ENCODE results near the gene BTAF1.

The BTAF1 gene

GRCh38 chr10:91908337-91909116, 15.0 kb upstream of the BTAF1 start:
- peak; percentile 79 for DNase-seq

GRCh38 chr10:91909117-91909677, 14.4 kb upstream of the BTAF1 start, which contains the start of gene FGFBP3:
TSS of gene FGFBP3 (minus strand) at chr10:91909486. CDS start at chr10:91908969, 517 bp downstream.
- no peak for DNase-seq

GRCh38 chr10:91910467-91910866, 13.1 kb upstream of the BTAF1 start:
- no peak for DNase-seq

DNA sequence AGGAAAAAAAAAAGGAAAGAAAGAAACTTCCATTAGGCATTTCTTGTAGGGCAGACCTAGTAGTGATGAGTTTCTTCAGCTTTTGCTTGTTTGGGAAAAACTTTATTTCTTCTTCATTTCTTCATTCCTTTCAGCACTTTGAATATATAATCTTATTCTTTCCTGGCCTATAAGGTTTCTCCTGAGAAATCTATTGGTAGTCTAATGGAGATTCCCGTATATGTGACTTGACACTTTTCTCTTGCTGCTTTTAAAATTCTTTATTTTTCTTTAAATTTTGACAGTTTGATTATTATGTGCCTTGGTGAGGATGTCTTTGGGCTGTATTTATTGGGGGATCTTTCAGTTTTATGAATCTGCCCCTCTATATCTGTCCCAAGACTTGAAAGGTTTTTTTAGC, 3.9 kb upstream of the BTAF1 start:
- no peak for DNase-seq

DNA sequence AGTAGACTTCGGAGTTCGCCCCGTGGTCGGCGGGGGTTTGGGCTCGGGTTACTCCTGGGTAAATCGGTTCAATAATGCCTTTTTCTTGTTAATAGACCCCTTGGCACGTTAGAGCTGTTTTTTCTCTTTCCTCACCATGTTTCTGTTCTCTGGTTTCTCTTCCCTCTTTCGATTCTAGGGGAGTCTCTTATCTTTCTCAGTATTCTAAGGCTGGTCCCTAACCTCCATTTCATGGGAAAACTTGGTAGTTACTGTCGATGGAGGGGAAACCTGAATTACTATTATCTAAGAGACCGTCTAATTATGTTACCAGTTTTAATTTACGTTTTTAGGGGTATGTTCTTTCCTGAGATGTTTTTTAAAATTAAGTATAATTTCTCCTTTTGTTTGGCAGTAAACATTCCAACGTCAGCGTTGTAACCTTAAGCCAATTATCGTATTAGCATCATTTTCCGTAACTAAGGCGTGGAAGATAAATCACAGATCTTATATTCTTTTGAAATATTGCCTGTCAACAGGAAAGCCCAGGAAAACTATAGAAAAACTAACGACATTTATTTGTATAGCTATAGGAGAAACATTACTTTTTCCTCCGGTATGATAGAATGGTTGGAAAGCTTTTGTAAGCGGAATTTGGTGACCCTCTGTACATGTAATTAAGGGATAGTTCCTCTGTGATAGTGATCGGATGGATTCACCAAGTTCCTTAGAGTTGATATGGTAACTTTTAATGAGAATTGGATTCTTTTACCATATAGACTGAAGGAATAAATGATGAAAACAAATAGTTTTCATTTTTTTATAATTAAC, 847 bp downstream of the BTAF1 start:
- no peak for DNase-seq

DNA sequence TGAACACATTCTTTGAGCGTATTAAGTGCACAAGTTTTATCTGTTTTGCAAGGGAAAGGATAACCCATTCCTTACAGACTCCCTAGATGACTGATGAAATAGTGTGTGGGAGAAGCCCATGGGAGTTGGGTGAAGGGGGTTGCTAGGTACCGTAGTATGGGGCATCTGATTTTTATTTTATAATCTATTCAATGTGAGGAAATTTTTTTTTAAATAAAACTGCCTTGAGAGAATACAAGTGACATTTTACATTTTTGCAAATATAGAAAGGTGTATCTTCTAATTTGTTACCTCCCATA, 1.4 kb downstream of the BTAF1 start:
- no peak for DNase-seq

DNA sequence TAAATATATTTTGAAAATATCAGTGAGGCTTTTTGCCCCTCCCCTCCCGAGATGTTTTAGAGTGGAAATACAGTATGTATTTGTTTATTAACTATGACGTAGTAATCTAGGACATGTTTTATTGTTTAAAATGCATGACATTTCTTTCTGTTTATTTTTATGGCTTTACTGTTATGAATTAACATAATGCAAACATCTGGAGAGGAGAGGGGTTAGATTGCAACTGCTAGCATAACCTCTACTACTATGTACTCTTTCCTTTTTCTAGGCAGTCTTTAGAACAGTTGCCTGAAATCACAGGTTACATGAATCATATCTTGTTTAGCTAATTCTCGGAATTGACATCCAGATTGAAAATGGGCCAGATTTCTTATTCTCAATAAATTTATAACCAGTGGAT, 7.4 kb downstream of the BTAF1 start:
- no peak for DNase-seq

DNA sequence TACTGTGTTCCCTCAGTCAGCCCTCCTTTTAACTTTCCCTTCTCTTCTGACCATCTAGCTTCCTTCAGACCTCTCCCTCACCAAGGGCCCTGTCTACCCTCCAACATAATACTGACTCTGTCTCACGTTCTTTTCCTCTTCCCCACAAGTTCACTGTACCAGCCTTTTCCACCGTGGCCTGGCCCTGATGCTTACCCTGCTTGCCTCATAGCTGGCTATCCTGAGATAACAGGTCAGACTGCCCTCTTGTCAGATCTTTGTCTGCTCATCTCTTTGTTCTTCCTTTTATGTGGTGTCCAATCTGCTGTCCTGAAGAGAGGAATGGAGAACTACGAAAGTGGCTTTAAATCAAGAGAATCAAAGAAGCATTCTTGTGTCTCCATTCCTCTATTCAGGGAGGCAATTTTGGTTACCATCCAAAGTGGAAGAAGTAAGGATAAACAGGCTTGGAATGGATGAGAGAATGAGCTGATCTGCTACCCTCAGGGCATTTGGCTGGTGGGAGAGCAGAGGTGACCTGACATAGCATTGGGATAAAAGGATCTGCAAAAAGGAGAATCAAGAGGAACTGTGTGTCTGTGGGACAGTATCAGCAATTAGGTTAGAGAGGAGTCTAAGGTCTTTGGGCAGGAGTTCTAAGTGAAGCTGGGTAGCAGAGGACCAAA, 8.1 kb downstream of the BTAF1 start:
- no peak for DNase-seq

- no peak for DNase-seq
Measured at GRCh38 chr10:91932737-91933136, 9.2 kb downstream of the BTAF1 start.

- DNase-seq, result no peak
Measured at GRCh38 chr10:91935886-91936285, 12.3 kb downstream of the BTAF1 start.

DNA sequence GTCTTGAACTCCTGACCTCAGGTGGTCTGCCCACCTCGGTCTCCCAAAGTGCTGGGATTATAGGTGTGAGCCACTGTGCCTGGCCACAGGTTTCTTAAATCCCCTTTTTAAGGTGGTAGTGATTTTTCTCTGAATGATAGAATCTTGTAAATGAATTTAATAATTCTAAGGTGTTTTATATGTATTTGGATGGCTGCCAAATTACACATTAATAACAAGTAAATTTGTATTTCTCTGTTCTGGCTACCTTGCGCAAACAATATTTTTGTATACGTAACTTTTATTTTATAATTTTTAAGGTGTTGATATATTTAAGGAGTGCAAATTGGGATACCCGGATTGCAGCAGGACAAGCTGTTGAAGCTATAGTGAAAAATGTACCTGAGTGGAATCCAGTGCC, 16.1 kb downstream of the BTAF1 start:
- DNase-seq, result no peak

DNA sequence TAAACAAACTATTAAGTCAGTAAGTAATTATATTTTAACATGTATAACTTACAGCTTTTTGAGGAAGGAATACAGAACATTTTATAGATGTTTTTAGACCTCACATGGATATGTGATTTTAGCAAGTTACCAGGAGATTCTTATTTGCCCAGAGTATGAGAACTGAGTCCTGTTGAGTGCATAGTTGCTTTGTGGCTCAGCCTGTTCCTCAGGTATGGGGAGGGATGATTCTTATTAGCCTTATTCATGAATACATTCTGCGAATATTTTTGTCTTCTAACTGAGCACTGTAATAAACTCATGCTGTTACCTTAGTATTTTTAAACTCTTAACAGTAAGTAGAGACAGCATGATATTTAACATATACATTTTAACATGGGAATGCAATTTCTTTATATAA, 17.9 kb downstream of the BTAF1 start:
- DNase-seq, result no peak

GRCh38 chr10:91944880-91945630, 21.5 kb downstream of the BTAF1 start:
- no peak for DNase-seq

GRCh38 chr10:91953600-91954160, 30.1 kb downstream of the BTAF1 start:
- no peak for DNase-seq

DNA sequence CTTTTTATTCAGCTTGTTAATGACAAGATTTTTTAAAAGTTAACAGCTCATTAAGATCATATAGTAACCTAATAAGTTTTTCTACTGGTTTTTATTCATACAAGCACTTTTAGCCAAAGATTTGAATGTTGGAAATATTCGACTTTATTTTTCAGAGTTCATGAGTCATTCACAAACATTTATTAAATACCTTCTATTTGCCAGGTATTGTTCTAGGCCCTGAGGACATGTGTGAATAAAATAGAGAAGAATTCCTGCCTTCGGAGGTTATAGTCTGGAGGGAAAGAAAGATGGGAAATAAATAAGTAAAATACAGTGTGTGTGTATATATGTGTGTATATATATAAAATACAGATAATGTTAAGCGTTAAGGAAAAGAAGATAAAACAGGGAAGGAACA, 31.5 kb downstream of the BTAF1 start:
- no peak for DNase-seq

GRCh38 chr10:91957091-91957490, 33.5 kb downstream of the BTAF1 start:
- no peak for DNase-seq

DNA sequence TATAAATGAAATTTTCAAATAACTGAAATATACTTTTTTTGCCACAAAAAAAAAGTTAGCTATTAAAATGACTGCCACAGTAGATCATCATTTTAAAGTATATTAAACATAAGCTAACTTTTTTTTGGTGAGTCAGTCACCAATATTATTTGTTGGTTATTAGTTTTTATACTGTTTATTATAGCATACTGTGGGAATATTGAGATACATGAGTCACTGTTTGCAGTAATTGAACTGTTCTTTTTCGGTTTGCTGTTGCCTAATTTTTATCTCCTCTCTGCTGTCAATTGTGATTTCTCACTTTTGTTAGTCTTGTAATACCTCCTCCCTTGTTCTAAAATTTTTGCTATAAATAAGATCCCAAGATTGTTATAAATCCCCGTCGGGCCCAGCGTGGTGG, 45.7 kb downstream of the BTAF1 start:
- no peak for DNase-seq

DNA sequence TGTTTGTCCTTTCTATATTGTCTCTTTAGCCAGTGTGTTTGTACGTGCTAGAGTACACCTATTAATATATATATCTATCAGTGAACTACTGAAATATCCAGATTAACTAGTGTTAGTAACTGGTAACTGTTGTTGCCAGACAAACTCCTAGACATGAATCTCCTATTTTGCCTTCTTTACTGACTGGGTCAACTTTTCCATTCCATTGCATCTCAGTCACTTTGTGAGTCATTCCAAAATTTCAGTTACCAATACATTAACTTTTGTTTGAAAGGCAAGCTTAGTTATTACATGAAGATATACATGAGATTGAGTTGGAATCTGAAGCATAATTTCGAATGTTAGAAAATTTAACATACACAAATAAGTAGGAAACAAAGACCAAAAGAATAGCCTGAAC, 51.4 kb downstream of the BTAF1 start:
- DNase-seq, result no peak

DNA sequence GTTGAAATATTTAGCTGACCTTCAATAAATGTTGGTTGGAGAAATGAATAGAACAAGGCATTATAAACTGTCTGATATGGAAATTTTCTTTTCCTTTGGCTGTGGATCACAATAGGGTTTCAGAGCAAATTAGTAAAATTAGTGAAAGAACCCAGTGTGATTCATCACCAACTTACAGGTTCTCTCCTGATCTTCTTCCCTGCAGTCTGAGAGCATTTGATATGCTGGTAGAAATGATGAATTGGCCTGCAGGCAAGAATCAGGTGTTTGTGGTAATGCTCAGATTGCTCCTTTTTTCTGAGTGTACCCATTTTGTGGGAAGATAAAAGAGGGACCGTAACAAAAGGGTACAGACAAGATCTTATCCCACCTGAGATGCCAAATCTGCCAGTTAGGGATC, 51.9 kb downstream of the BTAF1 start:
- DNase-seq, result no peak

GRCh38 chr10:91976317-91977051, 52.9 kb downstream of the BTAF1 start:
- DNase-seq, result no peak

DNA sequence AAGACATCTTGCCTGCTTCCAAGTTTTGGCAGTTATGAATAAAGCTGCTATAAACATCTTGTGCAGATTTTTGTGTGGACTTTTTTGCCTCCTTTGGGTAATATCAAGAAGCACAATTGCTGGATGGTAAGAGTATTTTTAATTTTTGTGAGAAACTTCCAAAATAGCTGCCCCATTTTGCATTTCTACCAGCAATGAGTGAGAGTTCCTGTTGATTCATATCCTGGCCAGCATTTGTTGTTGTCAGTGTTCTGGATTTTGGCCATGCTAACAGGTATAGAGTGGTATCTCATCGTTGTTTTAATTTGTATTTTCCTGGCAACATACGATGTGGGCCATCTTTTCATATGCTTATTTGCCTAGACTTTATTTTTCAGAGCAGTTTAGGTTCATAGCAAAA, 53.9 kb downstream of the BTAF1 start:
- DNase-seq, result no peak

DNA sequence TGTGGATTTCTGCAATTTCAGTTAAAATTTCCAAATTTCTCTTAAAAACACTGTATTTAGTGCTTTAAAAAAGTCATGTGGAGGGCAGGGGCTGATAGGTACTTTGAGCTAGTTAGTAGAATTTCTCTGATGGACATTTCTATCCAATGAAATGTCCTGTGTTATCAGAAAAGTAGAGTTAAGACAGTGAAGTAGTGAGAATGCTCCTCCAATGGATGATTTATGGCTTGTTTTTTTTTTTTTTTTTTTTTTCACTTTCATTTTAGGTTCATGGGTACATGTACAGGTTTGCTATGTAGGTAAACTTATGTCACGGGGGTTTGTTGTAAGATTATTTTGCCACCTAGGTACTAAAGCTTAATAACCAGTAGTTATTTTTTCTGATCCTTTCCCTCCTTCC, 55.0 kb downstream of the BTAF1 start:
- no peak for DNase-seq
